Stimulated activated CD8-positive, alpha-beta memory T cell treated with anti-CD3 and anti-CD28 coated beads, Interleukin-4, amount 100 ng/mL, for 1 hour (primary cell): ENCODE measurements around the gene XIAP.
"Not testable (repeated sequence)": the region's sequence is repeated elsewhere in the genome, so short reads cannot be mapped to it uniquely, and the experiment has no call there.

Experiments used
- DNase-seq, 2 donors: peaks; one replicate each; pipeline ENCODE4 v3.0.0-alpha.2; 2020; ENCODE audit warnings: low read depth in 2 of 2, low spot score in 1 of 2

Gene XIAP

DNA sequence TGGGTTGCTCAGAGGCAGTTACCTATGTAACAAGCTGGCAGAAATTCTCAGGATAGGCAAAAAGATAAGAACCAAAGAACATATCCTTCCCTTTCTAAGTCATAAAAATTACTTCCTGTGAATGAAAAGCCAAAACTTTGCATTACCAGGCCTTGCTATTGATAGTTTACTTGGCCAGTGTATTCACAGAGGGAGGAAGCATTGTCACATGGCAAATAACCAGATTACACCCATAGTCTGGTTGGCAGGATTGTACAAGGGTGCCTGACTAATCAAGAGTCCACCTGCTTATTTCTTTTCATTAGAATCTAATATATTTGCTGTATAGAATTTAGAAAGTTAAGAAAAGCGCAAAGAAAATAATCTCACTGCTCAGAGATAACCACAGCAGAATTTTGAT, 14.1 kb downstream of the XIAP start:
- no peak for DNase-seq

DNA sequence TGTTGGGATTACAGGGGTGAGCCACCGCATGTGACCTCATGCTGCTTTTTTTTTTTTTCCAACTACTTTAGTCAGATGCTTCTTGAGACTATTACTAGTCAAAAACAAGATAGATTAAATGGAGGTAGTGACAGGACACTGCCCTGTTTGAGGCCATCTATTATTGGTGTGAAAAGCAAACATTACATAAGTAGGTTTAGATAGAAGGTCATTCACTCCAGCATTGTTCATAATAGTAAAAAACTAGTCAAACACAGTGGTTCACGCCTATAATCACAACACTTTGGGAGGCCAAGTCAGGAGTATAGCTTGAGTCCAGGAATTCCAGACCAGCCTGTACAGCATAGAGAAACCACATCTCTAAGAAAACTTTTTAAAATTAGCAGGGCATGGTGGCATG, 16.3 kb downstream of the XIAP start:
- no peak for DNase-seq

DNA sequence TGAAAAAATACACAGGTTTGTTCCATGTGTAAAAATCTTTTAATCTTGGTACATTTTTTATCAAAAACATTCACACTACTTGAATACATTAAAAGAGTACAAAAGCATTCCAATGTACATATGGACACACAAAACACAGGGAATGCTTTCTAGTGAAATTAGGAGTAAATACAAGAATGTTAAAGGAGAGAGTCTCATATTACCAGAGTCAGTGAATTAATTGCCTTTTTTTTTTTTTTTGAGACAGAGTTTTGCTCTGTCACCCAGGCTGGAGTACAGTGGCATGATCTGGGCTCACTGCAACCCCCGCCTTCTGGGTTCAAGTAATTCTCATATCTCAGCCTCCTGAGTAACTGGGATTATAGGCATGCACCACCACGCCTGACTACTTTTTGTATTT, 17.0 kb downstream of the XIAP start:
- no peak for DNase-seq

DNA sequence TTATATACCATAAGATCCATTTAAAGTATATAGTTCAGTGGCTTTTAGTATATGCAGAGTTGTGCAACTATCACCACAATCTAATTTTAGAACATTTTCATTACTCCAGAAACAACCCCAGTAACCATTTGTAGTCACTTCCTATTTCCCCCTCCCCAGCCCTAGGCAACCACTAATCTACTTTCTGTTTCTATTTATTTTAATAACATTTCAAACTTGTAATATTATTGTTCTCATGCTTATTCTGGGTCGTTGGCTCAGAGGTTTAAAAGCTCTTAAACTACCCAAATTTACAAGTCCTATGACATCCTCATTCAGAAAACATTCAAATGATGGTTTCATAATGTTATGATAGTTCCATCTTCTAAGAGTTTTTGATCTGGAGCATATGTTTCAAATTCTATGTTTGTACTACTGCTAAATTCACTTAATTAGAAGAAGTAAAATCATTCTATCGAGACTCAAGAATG, 18.4 kb downstream of the XIAP start:
- no peak for DNase-seq

DNA sequence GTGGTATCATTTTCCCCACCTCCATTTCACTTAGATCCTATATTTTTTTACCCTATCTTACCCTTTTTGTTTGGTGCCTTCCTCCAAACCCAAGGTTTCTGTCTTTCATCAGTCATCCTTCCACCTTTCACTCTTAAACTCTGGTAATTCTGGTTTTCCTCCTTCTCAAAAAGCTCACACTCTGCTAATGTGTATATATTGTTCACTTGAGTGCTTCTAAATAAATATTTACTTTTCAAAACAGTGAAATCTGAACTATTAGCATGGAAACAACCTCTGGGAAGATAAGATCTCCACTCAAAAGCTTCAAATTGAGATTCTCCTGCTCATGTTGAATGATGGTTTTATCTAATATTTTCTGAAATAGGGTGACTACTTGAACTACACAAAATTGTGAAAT, 21.5 kb downstream of the XIAP start:
- no peak for DNase-seq

DNA sequence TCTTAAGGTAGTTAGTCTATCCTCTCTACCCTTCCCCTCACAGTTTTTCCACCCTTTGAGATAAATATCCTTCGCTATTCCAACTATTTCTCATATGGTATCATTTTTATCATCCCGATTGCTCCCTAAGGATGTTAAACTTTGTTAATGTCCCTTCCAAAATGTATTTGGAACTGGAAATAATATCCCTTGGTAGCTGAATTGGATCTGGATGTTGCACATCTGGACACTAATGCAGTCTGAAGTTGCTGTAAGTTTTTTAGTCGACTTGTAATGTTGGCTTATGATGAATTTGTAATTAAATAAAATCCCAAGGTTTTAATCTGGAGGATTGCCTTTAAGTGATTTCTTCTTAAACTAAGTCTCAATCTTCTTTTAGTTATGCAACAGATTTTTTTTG, 22.5 kb downstream of the XIAP start:
- DNase-seq: no peak

DNA sequence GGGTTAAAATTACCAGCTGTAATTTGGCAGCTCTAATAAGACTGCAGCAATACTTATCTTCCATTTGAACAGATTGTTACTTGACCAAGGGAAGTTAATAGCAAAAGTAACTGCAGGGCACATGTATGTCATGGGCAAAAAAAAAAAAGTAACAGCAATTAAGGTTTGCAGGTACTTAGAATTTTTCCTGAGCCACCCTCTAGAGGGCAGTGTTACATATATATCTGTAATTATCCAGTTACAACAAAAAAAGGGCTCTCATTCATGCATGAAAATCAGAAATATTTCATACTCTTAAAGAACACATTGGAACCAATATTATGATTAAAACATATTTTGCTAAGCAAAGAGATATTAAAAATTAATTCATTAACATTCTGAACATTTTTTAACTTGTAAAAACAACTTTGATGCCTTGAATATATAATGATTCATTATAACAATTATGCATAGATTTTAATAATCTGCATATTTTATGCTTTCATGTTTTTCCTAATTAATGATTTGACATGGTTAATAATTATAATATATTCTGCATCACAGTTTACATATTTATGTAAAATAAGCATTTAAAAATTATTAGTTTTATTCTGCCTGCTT, 25.1 kb downstream of the XIAP start:
- DNase-seq: no peak

DNA sequence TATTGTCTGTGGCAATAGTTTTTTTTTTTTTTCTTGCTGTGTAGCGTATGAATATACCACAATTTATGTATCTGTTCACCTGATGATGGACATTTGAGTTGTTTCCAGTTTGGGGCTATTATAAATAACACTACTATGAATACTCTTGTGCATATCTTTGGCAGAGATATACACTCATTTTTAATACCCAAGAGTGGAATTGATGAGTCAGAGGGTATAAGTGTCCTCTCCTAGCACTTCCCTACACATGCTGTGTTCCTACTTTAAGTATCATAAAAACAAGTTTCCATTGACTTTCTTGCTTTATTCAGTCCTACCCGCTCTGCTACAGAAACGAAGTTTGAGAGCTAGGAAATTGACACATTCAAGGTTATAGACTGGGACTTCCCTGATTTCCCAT, 39.8 kb downstream of the XIAP start:
- DNase-seq: no peak

DNA sequence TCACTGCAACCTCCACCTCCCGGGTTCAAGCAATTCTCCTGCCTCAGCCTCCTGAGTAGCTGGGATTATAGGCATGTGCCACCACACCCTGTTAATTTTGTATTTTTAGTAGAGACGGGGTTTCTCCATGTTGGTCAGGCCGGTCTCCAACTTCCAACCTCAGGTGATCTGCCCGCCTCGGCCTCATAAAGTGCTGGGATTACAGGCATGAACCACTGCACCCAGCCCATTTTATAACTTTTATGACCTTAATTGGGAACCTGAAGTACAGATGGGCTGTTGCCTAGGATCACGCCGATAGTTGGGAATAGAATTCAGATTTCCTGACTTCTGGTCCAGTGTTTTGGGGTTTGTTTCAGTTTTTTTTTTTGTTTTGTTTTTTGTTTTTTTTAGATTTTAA, 43.4 kb downstream of the XIAP start:
- not testable (repeated sequence) for DNase-seq

DNA sequence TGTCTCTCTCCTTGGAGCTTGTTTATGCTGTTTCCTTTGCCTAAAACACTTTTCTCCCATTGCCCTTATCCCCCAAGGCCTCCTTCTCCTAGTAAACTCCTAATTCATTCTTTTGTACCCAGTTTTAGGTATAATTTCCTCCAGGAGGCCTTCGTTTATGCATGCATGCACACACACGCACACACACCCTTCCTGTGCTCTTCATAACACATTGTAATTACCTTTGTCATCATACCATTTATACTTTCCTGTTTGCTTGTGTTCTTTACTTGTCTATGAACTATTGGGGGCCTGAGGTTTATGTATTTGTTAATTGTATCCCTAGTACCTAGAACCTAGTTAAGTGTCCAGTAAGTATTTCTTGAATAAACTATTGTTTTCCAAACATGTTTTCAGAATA, 45.5 kb downstream of the XIAP start:
- DNase-seq: no peak

DNA sequence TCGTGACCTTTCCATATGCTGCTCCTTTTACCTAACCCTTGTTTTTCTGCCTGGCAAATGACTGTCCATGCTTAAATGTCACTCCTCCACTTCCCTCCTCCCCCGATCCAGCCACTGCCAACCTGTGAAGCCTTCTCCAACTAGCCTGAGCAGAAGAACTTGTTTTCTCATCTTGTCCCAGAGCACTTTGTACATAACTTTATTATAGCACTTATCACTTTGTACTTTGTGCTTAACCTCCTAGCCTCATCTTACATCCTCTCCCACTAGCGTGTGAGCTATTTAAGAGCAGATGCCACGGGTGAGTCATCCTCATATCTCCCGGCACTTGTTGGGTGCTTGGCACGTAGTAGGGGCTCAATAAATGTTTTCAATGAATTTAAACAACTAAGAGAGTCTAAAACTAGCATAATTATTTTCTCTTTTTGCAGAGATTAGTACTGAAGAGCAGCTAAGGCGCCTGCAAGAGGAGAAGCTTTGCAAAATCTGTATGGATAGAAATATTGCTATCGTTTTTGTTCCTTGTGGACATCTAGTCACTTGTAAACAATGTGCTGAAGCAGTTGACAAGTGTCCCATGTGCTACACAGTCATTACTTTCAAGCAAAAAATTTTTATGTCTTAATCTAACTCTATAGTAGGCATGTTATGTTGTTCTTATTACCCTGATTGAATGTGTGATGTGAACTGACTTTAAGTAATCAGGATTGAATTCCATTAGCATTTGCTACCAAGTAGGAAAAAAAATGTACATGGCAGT, 46.9 kb downstream of the XIAP start:
- DNase-seq: no peak

DNA sequence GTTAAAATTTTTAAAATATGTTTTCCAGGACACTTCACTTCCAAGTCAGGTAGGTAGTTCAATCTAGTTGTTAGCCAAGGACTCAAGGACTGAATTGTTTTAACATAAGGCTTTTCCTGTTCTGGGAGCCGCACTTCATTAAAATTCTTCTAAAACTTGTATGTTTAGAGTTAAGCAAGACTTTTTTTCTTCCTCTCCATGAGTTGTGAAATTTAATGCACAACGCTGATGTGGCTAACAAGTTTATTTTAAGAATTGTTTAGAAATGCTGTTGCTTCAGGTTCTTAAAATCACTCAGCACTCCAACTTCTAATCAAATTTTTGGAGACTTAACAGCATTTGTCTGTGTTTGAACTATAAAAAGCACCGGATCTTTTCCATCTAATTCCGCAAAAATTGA, 49.7 kb downstream of the XIAP start:
- no peak for DNase-seq

DNA sequence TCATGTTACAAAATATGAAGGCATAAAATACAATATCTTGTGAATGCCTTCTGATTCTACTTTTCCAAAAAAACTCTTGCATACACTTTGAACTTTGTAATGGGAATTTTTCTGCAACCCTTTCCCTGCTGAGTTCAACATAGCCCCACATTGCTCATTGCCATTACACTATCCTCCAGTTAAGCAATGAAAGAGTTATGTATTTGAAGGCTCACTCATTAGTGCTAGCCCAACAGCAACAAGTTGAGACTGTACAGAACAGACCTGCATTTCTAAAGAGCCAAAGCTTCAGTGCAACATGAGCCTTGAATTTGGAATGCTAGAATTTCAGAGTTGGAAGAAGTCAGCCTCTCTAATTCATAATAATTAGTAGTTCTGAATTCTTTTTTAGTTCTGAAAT, 57.2 kb downstream of the XIAP start:
- DNase-seq: no peak

DNA sequence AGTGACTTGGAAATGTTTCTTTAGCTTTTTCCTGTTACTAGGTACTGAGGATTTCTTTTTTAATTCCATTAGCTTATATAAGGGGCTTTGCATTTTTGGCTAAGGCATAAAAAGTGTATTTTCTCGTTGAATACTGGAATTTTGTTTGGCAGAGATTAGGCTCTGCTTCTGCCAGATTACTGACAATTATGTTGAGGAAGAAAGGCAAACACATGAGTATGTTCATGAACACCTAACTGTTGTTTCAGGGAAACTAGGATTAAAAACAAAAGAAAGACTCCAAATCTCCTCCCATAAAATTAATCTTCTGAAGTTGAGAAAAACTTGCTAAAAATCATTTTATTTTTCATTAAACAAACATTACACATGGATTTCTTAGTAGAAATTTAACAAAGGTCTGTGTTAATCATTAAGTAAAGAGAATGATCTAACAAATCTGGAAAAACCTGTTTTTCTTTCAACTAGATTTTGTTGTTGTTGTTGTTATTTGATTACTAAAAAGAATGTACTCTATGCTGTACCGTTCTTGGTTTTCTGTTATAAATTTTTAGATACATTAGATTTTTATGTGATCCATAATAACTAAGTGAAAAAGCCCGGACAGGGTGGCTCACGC, 58.4 kb downstream of the XIAP start:
- DNase-seq: no peak

DNA sequence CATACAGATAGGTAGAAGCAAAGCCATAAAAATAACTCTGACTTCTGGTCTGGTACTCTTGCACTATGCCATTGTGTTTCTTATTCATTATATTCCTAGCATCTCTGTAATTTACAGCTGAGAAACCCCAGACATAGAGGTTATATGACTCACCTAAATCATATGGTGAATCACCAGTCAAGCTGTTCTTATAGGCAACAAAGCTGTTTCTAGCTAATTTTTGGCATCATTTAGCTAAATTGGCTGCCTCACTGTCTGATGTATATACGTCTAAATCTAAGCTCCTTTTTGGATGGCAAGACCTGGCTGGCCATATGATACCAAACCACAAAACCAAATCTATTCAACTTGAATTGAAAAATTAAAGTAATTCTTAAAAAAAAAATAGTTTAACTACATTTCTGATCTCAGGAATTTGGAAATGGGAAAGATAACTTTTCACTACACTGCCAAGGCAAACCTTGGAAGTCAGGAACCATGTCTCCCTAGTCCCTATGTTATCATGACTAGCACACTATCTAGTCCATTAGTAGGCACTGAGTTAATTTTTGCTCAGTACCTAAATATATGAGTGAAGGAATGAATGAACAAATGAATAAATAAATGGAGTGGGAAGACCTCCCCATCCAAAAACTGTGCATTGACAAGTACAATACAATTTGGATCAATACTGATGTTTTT, 60.4 kb downstream of the XIAP start:
- DNase-seq: no peak

DNA sequence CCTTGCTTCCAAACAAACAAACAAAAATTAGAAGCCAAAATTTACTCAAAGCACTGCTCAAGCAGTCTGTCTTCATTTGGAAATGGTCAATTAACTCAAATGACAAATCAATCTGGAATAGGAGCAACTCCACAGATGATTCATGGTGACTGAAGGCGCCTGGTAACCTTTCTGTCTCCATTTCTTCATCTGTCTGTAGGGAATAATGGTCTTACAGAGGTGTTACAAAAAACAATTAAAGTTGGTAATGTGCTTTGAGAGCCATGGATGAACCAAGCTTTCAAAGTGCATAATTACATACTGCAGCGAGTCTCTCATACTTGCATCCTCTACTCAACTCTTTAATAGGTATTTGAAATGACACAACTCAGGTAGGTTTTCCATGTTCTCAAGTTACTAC, 63.4 kb downstream of the XIAP start:
- no peak for DNase-seq

DNA sequence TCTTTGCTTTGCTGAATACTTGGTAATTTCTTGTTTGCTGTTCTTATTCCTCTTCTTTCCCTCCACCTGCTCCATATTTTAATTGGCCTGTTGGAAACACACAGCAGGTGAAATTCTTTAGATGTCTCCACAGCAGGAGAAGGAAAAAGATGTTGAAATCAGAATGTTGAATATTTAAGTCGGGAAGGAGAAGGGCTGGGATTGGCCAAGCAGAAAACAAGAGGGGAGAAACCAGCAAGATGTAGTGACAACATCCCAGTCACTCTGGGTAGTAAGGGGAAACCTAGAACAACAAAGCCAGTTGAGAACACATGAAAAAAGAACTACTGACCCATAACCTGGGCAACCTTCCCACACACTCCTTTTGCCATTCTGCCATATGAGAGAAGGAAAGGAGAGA, 64.3 kb downstream of the XIAP start:
- no peak for DNase-seq

DNA sequence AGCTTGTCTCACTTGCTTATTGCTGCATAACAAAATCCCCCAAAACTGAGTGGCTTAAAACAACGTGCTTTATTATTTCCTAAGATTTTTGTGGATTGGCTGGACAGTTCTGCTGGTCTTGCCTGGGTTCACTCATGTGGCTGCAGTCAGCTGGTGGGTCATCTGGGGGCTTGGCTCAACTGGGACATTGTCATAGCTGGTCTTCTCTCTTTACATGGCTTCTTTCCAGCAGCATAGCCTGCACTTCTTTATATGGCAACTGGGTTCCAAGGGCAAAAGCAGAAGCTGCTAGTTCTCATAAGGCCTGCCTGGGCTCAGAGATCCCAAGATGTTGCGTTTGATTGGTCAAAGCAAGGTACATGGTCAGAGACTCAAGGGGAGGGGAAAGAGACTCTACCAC, 68.0 kb downstream of the XIAP start:
- no peak for DNase-seq

DNA sequence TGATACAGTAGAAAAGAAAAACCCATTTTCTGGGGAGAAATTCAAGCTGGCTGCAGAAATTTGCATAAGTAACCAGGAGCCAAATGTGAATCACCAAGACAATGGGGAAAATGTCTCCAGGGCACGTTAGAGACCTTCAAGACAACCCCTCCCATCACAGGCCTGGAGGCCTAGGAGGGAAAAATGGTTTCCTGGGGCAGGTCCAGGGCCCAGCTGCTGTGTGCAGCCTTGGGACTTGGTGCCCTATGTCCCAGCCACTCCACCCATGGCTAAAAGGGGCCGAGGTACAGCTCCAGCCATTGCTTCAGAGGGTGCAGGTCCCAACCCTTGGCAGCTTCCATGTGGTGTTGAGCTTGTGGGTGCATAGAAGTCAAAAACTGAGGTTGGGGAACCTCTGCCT, 72.2 kb downstream of the XIAP start:
- not testable (repeated sequence) for DNase-seq

DNA sequence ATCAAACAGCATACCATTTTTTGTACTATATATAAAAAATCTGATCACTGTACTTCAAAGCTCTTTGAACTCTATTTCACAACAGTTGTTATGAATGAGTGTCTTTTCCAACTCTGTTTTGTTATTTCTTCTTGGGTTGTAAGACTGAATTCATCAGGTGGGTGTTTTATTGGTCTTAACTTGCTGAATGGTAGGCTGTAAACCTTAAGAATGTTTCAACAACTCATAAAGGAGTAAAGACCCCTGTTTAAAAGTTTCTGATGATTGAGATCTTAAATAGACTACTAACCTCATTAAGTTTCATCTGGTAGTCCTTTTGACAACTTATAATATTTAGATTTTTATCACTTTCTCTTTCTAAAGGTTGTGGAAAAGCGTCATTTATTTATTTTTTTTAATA, 83.2 kb downstream of the XIAP start:
- DNase-seq: no peak

DNA sequence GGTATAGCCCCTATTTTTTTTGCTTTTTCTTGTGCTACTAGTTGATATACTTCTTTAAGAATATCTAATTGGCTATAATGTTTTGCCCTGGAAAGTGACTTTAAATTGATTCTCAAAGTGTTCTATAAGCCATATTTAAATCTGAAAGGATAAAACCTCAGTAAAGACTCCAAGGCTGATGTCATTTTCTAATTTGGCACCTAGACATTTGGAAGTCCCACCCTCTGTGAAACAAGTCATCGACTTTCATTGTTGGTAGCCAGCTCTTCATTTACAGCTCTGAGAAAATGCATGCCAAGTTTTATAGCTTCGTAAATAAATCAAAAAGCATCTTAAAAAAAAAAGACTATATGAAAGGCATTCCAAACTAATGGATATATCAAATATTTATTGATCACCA, 83.6 kb downstream of the XIAP start:
- DNase-seq: no peak

DNA sequence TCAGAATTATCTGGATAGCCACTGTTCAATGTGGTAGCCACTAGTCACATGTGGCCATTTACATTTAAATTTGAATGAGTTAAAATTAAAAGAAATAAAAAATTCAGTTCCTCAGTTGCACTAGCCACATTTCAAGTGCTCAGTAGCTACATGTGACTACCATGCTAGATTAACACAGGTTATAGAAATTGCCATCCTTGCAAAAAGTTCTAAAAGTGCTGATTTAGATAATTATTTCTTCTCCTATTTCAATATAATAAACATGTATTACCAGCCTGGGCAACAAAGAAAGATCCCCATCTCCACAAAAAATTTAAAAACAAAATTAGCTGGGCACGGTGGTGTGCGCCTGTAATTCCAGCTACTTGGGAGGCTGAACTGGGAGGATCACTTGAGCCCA, 90.0 kb downstream of the XIAP start:
- no peak for DNase-seq
